ENCODE results near the gene ANKRD11.
"Not testable (repeated sequence)": the region's sequence is repeated elsewhere in the genome, so short reads cannot be mapped to it uniquely, and the experiment has no call there.

- not testable (repeated sequence) for TF ChIP-seq POLR2AphosphoS5 (IDR thresholded peaks at IDR 0.05; ENCODE audit: insufficient read depth, low read depth, low read length); CTCF (IDR thresholded peaks at IDR 0.05; ENCODE audit: extremely low read depth in 1 of 2, insufficient read depth in 1 of 2, low read depth in 1 of 2, low read length in 2 of 2)
These were observed 28.5 kb downstream of the ANKRD11 start for GRCh38 chr16:89461890-89462289.
